Measurements from ENCODE around the gene FLT1.

DNA sequence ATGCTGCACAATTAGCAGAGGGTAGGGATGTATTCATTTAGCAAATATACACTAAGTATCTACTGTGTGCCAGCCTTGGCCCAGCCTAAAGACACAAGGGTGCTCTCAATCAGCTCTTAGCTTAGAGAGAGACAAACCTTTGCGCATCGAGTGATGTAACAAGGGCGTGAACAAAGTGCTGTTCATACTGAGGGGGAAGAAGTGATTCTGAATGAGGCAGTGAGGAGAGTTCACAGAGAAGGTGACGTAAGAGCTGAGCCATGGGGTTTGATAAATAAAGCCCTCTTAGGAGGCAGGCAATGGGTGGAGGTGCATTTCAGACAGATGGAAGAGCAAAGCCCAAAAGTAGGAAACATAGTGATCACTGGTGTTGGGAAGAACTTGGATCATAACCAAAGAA, 68.5 kb downstream of the FLT1 start:
- TF ChIP-seq, protein P1, sequence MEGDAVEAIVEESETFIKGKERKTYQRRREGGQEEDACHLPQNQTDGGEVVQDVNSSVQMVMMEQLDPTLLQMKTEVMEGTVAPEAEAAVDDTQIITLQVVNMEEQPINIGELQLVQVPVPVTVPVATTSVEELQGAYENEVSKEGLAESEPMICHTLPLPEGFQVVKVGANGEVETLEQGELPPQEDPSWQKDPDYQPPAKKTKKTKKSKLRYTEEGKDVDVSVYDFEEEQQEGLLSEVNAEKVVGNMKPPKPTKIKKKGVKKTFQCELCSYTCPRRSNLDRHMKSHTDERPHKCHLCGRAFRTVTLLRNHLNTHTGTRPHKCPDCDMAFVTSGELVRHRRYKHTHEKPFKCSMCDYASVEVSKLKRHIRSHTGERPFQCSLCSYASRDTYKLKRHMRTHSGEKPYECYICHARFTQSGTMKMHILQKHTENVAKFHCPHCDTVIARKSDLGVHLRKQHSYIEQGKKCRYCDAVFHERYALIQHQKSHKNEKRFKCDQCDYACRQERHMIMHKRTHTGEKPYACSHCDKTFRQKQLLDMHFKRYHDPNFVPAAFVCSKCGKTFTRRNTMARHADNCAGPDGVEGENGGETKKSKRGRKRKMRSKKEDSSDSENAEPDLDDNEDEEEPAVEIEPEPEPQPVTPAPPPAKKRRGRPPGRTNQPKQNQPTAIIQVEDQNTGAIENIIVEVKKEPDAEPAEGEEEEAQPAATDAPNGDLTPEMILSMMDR (conservative IDR thresholded peaks at IDR 0.05 in 1 of 2, IDR thresholded peaks at IDR 0.05 in 1 of 2; ENCODE audit: low read depth in 1 of 2, low read length in 2 of 2): no peak
- TF ChIP-seq EZH2 (IDR thresholded peaks at IDR 0.05; ENCODE audit: low read length, missing control alignments): no peak

Data from fibroblast of lung (primary cell).